ENCODE measurements around the gene COL4A2.
"Not testable (repeated sequence)": the region's sequence is repeated elsewhere in the genome, so short reads cannot be mapped to it uniquely, and the experiment has no call there.

Gene COL4A2

GRCh38 chr13:110311443-110312338, 4.6 kb downstream of the COL4A2 start:
- TF ChIP-seq FOXK2 (IDR thresholded peaks at IDR 0.05) = no peak
- no peak for TF ChIP-seq SUZ12 (IDR thresholded peaks at IDR 0.05)
- TF ChIP-seq L3MBTL2 (conservative IDR thresholded peaks at IDR 0.05) = no peak
- no peak for TF ChIP-seq CTBP1 (IDR thresholded peaks at IDR 0.05; ENCODE audit: borderline replicate concordance)
- no peak for TF ChIP-seq FOXA1 (IDR thresholded peaks at IDR 0.05)
- TF ChIP-seq HDGF (IDR thresholded peaks at IDR 0.05; ENCODE audit: borderline replicate concordance) = no peak
- TF ChIP-seq FOXM1 (IDR thresholded peaks at IDR 0.05; ENCODE audit: borderline replicate concordance) = no peak
- TF ChIP-seq TARDBP (IDR thresholded peaks at IDR 0.05) = no peak
- no peak for TF ChIP-seq SP1 (IDR thresholded peaks at IDR 0.05)
- no peak for TF ChIP-seq ARNT (IDR thresholded peaks at IDR 0.05)
- TF ChIP-seq LEF1 (IDR thresholded peaks at IDR 0.05; ENCODE audit: borderline replicate concordance) = no peak
- no peak for TF ChIP-seq PKNOX1 (IDR thresholded peaks at IDR 0.05)
- ChIA-PET POLR2A (interaction anchor here (1.3 kb wide), 1 partner anchor 18 kb away, joined by 3 read pairs; no protein-coding TSS in a partner anchor), CTCF (interaction anchor here (0.6 kb wide), 1 partner anchor 65 kb away, joined by 9 read pairs; no protein-coding TSS in a partner anchor)
- no peak for DNase-seq (ENCODE audit: extremely low spot score)

GRCh38 chr13:110312339-110313031, 5.4 kb downstream of the COL4A2 start:
- ChIA-PET POLR2A (interaction anchor here (1.3 kb wide), 1 partner anchor 17 kb away, joined by 3 read pairs; no protein-coding TSS in a partner anchor), CTCF (interaction anchor here (0.6 kb wide), 1 partner anchor 66 kb away, joined by 9 read pairs; no protein-coding TSS in a partner anchor)
- no peak for TF ChIP-seq ELF4 (IDR thresholded peaks at IDR 0.05)
- DNase-seq (ENCODE audit: extremely low spot score) = no peak

GRCh38 chr13:110313261-110313660, 6.2 kb downstream of the COL4A2 start:
- CTCF ChIA-PET; DNase-seq (ENCODE audit: extremely low spot score): not testable (repeated sequence)
- POLR2A ChIA-PET = interaction anchor here (1.3 kb wide), 1 partner anchor 17 kb away, joined by 3 read pairs; no protein-coding TSS in a partner anchor

- CTCF ChIA-PET = not testable (repeated sequence)
Measured at GRCh38 chr13:110313733-110314132, 6.6 kb downstream of the COL4A2 start.

GRCh38 chr13:110314516-110315245, 7.6 kb downstream of the COL4A2 start:
- DNase-seq (ENCODE audit: extremely low spot score) = no peak
- POLR2A ChIA-PET = no interaction called here
- CTCF ChIA-PET = no interaction called here
- TF ChIP-seq SUZ12 (IDR thresholded peaks at IDR 0.05) = no peak
- no peak for TF ChIP-seq LEF1 (IDR thresholded peaks at IDR 0.05; ENCODE audit: borderline replicate concordance)
- TF ChIP-seq FOXM1 (IDR thresholded peaks at IDR 0.05; ENCODE audit: borderline replicate concordance) = no peak

More at GRCh38 chr13:110313733-110314132, 6.6 kb downstream of the COL4A2 start:
- POLR2A ChIA-PET; DNase-seq (ENCODE audit: extremely low spot score): not testable (repeated sequence)

GRCh38 chr13:110316196-110316595, 9.1 kb downstream of the COL4A2 start:
- POLR2A ChIA-PET = no interaction called here
- TF ChIP-seq L3MBTL2 (conservative IDR thresholded peaks at IDR 0.05) (no peak), SUZ12 (IDR thresholded peaks at IDR 0.05) (no peak), LEF1 (IDR thresholded peaks at IDR 0.05; ENCODE audit: borderline replicate concordance) (no peak), ELF4 (IDR thresholded peaks at IDR 0.05) (no peak), PKNOX1 (IDR thresholded peaks at IDR 0.05) (no peak), FOXM1 (IDR thresholded peaks at IDR 0.05; ENCODE audit: borderline replicate concordance) (no peak), FOXK2 (IDR thresholded peaks at IDR 0.05) (no peak), ARNT (IDR thresholded peaks at IDR 0.05) (no peak), SP1 (IDR thresholded peaks at IDR 0.05) (no peak), HDGF (IDR thresholded peaks at IDR 0.05; ENCODE audit: borderline replicate concordance) (no peak), NFRKB (IDR thresholded peaks at IDR 0.05) (no peak), BHLHE40 (IDR thresholded peaks at IDR 0.05; ENCODE audit: borderline replicate concordance) (no peak), FOXA1 (IDR thresholded peaks at IDR 0.05) (no peak), CTBP1 (IDR thresholded peaks at IDR 0.05; ENCODE audit: borderline replicate concordance) (no peak), ZNF384 (IDR thresholded peaks at IDR 0.05) (no peak), TARDBP (IDR thresholded peaks at IDR 0.05) (no peak)
- CTCF ChIA-PET = no interaction called here
- DNase-seq (ENCODE audit: extremely low spot score) = no peak

- POLR2A ChIA-PET = no interaction called here
- no peak for DNase-seq (ENCODE audit: extremely low spot score)
- CTCF ChIA-PET = no interaction called here
- TF ChIP-seq L3MBTL2 (conservative IDR thresholded peaks at IDR 0.05) (no peak), ZNF384 (IDR thresholded peaks at IDR 0.05) (no peak), FOXM1 (IDR thresholded peaks at IDR 0.05; ENCODE audit: borderline replicate concordance) (no peak), SP1 (IDR thresholded peaks at IDR 0.05) (no peak), ELF4 (IDR thresholded peaks at IDR 0.05) (no peak), HDGF (IDR thresholded peaks at IDR 0.05; ENCODE audit: borderline replicate concordance) (no peak), LEF1 (IDR thresholded peaks at IDR 0.05; ENCODE audit: borderline replicate concordance) (no peak), ARNT (IDR thresholded peaks at IDR 0.05) (no peak), NFRKB (IDR thresholded peaks at IDR 0.05) (no peak), BHLHE40 (IDR thresholded peaks at IDR 0.05; ENCODE audit: borderline replicate concordance) (no peak), PKNOX1 (IDR thresholded peaks at IDR 0.05) (no peak), CTBP1 (IDR thresholded peaks at IDR 0.05; ENCODE audit: borderline replicate concordance) (no peak), FOXA1 (IDR thresholded peaks at IDR 0.05) (no peak), SUZ12 (IDR thresholded peaks at IDR 0.05) (no peak), TARDBP (IDR thresholded peaks at IDR 0.05) (no peak)
Measured at GRCh38 chr13:110317093-110317492, 10.0 kb downstream of the COL4A2 start.
